Measurements from ENCODE around the gene KRT72.

DNA sequence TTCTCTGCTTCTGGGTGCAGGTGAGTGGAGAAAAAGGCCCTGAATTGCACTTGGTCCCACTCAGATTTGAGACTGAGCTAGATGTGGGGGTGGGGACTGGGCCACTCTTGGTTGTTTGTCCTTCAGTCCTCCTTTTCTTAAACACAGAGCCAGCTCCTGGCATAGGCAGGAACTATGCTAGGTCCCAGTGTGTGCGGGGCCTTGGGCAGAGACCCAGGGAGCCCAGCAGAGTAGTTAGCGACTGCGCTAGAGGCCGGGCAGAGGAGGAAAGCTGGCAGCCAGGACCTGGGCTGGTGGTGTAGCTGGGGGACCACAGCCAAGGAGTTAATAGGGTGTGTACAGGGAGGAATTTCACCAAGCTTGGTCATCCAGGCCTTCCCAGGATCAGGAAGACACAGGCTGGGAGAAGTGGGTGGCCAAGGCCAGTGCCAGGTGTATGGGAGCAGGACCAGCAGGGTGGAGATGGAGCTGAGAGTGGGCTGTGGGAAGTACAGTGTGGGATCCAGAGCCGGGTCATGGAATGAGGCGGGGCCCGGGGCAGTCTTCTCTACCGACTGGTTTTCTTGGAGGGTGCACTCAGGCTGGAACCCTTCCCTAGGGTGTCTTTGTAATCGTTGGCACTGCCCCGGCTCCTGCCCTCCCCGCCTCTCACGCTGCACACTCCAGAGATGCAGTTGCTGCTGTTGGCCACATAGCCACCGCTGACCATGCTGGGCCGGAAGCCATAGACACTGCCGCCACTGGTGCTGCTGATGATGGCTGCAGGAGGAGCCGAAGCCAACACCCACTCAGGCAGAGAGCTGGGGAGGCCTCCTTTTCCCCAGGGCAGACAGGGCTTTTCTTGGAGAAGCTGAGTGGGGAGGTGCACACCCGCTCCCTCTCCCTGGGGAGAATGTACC lies 57.0 kb downstream of the KRT72 start:
- TF ChIP-seq CTCF (conservative IDR thresholded peaks at IDR 0.05) = no peak; the same call in 1 of the 2 replicates
- TF ChIP-seq ZFX (IDR thresholded peaks at IDR 0.05) = no peak
